GM12891 (cell line): Measurements from ENCODE around the gene REPIN1.

Experiments
- PAX5 ChIP-seq: IDR thresholded peaks from 2 replicates; pipeline ENCODE4 v1.6.1; 2011; ENCODE audit warnings: low read length, moderate library complexity, mild to moderate bottlenecking; ENCODE audit not compliant: insufficient read depth, severe bottlenecking
- POLR2A ChIP-seq: IDR thresholded peaks from 2 replicates; pipeline ENCODE4 v1.6.1; 2011; ENCODE audit warnings: low read depth, low read length, control low read depth
- POLR2AphosphoS5 ChIP-seq: IDR thresholded peaks from 2 replicates; pipeline ENCODE4 v1.6.1; 2011; ENCODE audit warnings: low read depth, low read length, control low read depth
- POU2F2 ChIP-seq: IDR thresholded peaks from 2 replicates; pipeline ENCODE4 v1.6.1; 2011; ENCODE audit warnings: low read depth, mild to moderate bottlenecking, control low read depth, low read length, moderate library complexity
- SPI1 ChIP-seq: IDR thresholded peaks from 2 replicates; pipeline ENCODE4 v1.6.1; 2011; ENCODE audit warnings: low read depth, low read length, control low read depth
- TAF1 ChIP-seq: IDR thresholded peaks from 2 replicates; pipeline ENCODE4 v1.6.1; 2011; ENCODE audit warnings: low read depth, low read length, control low read depth

- no peak for TF ChIP-seq POLR2AphosphoS5
- TF ChIP-seq PAX5, result no peak
- no peak for TF ChIP-seq POLR2A
- TF ChIP-seq TAF1, result no peak
- TF ChIP-seq POU2F2, result no peak
- TF ChIP-seq SPI1, result no peak
Observed at GRCh38 chr7:150327308-150327707, 41.3 kb upstream of the REPIN1 start.
